ENCODE data around the gene SSNA1.

GRCh38 chr9:137160716-137161557 is 27.5 kb upstream of the SSNA1 start:
- TF ChIP-seq CTCF (IDR thresholded peaks at IDR 0.05): no peak
- no peak for TF ChIP-seq POLR2A (IDR thresholded peaks at IDR 0.05)
- TF ChIP-seq POLR2AphosphoS5 (IDR thresholded peaks at IDR 0.05): no peak
